ENCODE data around the gene ATP7A.

DNA sequence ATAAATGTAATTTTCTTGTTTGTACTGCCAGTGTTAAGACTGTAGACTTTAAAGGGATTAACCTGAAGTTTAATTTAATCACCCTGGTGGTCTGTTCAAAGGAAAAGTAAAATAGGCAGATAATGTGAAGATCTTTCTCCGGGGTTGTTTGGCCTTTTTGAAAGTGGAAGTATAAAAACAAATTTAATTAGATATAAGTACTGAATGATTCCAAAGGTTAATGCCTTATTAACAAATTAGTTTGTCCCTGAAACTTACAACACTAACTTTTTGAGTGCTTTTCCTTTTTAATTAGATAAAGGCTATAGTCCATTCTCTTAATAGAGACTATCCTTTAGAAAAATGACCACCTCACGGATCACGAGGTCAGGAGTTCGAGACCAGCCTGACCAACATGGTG lies 69.4 kb downstream of the ATP7A start:
- TF ChIP-seq EZH2 (IDR thresholded peaks at IDR 0.05) (no peak), POLR2AphosphoS5 (IDR thresholded peaks at IDR 0.05; ENCODE audit: borderline replicate concordance, low read depth, low read length) (no peak)
